Subcutaneous adipose tissue (tissue), 4 donors: ENCODE results near the gene EPS8L2. TPM values are rescaled to one million over a fixed set of nuclear protein-coding genes. Genes with fewer than 3 reads are reported as not detected.

Source experiments
- total RNA-seq, 4 donors: library from RNA; depleted of rRNA; stranded (reverse); fragments of >200 nt; gene quantifications; one replicate each; pipeline ENCODE4 v1.1.0, GENCODE V29; 2016
- TF ChIP-seq, protein P1 (sequence below): fragments of 450-650 bp; IDR thresholded peaks from one replicate; pipeline ENCODE4 v1.5.1; 2016; ENCODE audit warnings: low read depth, mild to moderate bottlenecking, control low read depth, antibody characterized with exemption, moderate library complexity

EPS8L2 gene
- total RNA-seq, 4 donors from 2014 or later = 3.8 to 20.0 (median 9.7) TPM

DNA sequence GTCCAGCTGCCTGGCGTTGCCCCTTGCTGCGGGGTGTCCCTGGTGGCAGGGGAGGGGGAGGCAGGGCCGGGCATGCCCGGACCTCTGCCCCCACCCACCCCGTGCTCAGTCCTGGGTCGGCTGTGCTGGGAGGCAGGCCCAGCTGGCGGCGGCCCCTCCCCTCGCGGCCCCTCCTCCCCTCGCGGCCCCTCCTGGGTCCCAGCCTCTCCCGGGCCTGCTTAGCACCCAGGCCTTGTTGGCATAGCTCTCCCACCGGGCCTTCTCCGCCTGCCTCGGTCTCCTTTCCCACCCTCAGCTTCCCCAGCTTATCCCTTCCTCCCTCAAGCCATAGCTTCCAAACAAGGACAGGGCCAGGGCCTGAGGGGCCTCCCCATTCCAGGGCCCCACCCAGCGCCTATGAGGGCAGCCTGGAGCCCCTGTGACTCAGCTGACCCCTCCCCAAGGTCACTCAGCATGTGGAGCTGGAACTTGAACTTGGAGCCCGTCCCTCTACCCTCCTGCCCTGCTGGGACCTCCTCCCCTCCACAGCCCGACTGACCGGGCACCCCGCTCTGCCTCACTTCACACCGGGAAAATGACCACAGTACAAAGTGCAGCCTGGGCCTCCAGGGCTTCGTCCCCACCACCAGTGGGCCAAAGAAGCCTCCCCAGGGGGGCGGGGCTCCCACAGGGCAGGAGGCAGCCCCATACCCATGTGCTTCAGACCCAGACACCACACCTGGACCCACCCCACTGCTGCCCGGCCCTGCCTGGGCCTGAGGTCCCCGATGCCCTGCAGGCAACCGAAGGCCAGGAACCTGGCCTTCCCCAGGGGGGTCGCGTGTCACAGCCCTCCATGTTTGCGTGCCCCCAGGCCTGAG is 1.2 kb downstream of the EPS8L2 start:
- TF ChIP-seq, protein P1, sequence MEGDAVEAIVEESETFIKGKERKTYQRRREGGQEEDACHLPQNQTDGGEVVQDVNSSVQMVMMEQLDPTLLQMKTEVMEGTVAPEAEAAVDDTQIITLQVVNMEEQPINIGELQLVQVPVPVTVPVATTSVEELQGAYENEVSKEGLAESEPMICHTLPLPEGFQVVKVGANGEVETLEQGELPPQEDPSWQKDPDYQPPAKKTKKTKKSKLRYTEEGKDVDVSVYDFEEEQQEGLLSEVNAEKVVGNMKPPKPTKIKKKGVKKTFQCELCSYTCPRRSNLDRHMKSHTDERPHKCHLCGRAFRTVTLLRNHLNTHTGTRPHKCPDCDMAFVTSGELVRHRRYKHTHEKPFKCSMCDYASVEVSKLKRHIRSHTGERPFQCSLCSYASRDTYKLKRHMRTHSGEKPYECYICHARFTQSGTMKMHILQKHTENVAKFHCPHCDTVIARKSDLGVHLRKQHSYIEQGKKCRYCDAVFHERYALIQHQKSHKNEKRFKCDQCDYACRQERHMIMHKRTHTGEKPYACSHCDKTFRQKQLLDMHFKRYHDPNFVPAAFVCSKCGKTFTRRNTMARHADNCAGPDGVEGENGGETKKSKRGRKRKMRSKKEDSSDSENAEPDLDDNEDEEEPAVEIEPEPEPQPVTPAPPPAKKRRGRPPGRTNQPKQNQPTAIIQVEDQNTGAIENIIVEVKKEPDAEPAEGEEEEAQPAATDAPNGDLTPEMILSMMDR = no peak

DNA sequence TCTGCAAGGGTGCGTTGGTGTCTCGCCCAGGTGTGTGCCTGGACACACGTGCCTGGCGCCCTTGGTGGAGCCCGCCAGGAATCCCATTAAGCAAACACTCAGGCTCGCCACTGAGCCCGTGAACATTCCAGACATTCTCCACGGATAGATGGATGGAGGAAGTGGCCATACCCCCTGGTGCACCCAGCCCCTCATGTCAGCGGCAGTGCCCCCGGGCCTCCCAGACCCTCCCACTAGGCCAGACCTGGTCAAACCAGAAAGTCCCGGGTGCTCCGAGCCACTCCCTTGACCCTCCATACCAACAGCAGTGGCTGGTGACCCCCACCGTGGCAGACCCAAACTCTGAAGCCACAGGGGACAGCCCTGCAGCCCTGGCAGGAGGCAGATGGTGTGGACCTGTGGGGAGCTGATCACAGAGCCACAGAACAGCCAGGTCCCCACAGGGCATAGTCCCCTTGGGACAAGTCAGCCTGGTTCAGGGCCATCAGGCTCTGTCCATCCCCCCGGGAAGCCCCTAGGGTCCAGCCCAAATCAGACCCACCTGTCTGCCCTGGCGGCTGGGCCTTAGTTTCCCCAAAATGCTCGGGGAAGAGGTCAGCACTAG is 1.9 kb downstream of the EPS8L2 start:
- TF ChIP-seq, protein P1 = no peak

DNA sequence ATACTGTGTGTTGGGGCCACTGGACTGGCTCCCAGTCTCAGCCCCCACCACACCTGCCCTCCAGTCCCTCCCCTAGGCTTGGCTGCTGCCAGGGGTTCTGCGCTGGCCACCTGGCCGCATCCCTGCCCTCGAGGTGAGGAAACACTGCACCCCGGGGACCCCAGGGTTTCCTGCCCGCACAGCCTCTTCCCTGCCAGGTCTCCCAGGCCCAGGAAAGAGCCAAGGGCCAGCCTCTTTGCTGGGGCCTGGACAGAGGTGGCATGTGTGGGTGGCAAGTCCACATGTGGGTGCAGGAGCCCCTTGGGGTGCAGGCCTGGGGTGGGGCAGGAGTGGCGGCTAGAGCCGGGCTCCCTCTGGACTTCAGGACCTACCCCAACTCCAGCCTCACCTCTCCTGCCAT is 2.5 kb downstream of the EPS8L2 start:
- TF ChIP-seq, protein P1 = no peak

DNA sequence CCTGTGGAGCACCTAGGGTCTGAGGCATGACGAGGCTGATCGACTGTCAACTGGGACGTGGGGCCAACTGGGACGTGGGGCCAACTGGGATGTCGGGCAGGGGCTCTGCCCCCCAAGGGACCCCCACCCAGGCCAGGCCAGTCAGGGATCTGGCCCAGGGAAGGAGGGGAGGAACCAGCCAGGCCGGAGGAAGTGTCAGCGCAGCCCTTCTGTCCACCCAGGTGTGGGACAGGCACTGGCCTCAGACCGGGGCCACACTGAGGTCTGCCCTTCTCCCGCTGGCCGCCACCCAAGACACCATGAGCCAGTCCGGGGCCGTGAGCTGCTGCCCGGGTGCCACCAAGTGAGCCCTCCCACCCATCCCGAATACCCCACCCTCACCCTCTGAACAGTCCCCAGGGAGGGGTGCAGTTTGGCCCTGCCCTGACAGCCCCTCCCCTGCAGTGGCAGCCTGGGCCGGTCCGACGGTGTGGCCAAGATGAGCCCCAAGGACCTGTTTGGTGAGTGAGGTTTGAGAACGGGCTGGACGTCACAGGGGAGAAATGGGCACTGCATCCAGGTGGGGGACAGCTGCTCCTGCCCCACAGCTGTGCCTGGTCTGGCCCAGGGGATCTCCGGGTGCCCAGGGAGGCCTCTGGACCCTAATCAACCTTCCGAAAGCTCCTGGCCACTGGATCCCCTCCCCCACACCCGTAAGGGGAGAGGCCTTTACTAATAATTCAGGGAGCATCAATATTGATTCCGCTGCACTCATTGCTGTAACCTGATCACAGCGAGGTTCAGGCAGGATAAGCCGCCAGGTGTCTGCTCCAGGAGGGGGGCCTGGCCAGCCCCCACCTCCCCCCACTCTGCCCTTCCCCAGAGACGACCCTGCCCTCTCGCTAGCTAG is 3.3 kb downstream of the EPS8L2 start:
- TF ChIP-seq, protein P1 = no peak

DNA sequence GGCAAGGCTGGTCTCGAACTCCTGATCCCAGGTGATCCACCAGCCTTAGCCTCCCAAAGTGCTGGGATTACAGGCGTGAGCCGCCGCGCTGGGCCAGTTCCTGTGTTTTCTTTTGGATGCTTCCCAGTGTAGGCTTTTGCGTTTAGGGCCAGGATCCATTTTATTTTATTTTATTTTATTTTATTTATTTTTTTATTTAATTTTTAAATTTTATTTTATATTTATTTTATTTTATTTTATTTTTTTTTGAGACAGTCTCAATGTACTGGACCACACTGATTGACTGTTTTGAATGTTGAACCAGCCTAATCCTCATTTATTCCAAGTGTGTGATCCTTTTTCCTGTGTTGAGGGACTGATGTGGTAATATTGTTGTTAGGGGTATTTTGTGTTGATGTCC is 8.4 kb downstream of the EPS8L2 start:
- TF ChIP-seq, protein P1 = no peak

DNA sequence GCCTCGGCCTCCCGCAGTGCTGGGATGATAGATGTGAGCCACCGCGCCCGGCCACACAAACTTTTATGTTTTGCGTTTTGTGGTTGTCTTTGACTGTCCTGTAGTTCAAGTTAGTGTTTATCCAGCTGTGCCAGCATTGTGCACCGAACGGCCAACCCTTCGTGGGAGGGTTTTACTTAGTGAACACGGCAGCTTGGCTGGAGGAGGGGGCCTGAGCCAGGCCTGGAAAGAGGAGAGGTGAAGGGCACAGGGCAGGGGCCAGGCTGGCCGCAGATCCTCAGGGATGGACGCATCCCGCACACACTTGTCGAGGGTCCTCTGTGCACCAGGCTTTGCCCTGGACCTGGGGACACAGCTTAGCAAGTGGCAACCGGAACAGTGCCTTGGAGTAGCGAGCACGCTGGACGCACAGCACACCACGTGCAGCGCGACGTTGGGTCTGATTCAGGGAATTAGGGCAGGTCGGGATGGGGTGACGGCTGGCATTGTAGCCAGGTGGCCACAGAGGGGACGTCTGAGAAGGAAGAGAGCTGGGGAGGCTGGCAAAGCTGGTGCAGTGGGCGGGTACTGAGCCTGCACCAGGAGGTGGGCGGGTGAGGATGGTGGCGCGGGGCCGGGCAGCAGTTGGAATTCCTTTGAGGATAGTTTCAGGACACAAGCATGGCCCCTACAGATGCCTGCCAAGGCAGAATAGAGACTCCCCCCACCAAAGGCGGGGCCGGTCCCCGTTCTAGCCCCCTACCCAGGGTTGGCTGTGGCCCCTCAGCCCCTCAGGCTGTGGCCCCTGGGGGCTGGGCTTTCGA is 13.4 kb downstream of the EPS8L2 start:
- TF ChIP-seq, protein P1 = no peak
